Measurements from ENCODE around the gene RCC2.
"Not testable (repeated sequence)": the region's sequence is repeated elsewhere in the genome, so short reads cannot be mapped to it uniquely, and the experiment has no call there.

RCC2 gene

GRCh38 chr1:17439250-17440073 lies at the start of gene RCC2:
TSS of gene RCC2 (minus strand) at chr1:17439677. CDS start at chr1:17438514, 1,163 bp downstream.
- DNase-seq = peak; percentile 47 to 75

- no peak for DNase-seq
These were observed 46.8 kb upstream of the RCC2 start for GRCh38 chr1:17486242-17486641.

GRCh38 chr1:17485281-17485680 lies 45.8 kb upstream of the RCC2 start:
- no peak for DNase-seq

- DNase-seq = not testable (repeated sequence)
These were observed 42.5 kb upstream of the RCC2 start for GRCh38 chr1:17481981-17482380.

- DNase-seq = no peak
These were observed 41.4 kb upstream of the RCC2 start for GRCh38 chr1:17480846-17481245.

- DNase-seq = no peak
These were observed 36.3 kb upstream of the RCC2 start for GRCh38 chr1:17475752-17476151.

- not testable (repeated sequence) for DNase-seq
These were observed 35.5 kb upstream of the RCC2 start for GRCh38 chr1:17474836-17475555.

- no peak for DNase-seq
These were observed 33.3 kb upstream of the RCC2 start for GRCh38 chr1:17472814-17473213.

- no peak for DNase-seq
These were observed 31.9 kb upstream of the RCC2 start for GRCh38 chr1:17471393-17471792.

GRCh38 chr1:17470021-17470799 lies 30.7 kb upstream of the RCC2 start:
- no peak for DNase-seq

- not testable (repeated sequence) for DNase-seq
These were observed 29.1 kb upstream of the RCC2 start for GRCh38 chr1:17468357-17469265.

- no peak for DNase-seq
These were observed 26.9 kb upstream of the RCC2 start for GRCh38 chr1:17466359-17466758.

GRCh38 chr1:17465228-17465627 lies 25.8 kb upstream of the RCC2 start:
- DNase-seq = no peak

- DNase-seq = no peak
These were observed 24.5 kb upstream of the RCC2 start for GRCh38 chr1:17463991-17464390.

- DNase-seq = no peak
These were observed 23.2 kb upstream of the RCC2 start for GRCh38 chr1:17462669-17463068.

- no peak for DNase-seq
These were observed 20.7 kb upstream of the RCC2 start for GRCh38 chr1:17460219-17460618.

- no peak for DNase-seq
These were observed 19.3 kb upstream of the RCC2 start for GRCh38 chr1:17458794-17459193.

GRCh38 chr1:17452686-17453085 lies 13.2 kb upstream of the RCC2 start:
- DNase-seq = no peak

- DNase-seq = not testable (repeated sequence)
These were observed 12.7 kb upstream of the RCC2 start for GRCh38 chr1:17452203-17452602.

GRCh38 chr1:17451731-17452130 lies 12.3 kb upstream of the RCC2 start:
- no peak for DNase-seq

GRCh38 chr1:17447501-17447992 lies 8.1 kb upstream of the RCC2 start:
- DNase-seq = no peak

GRCh38 chr1:17442841-17443240 lies 3.4 kb upstream of the RCC2 start:
- DNase-seq = no peak
